ENCODE measurements around the gene IL17D. TPM values are rescaled to one million over a fixed set of nuclear protein-coding genes. Genes with fewer than 3 reads are reported as not detected.

Gene IL17D
- total and polyA plus RNA-seq, 2 donors (not counting 1 experiment from before 2014, with no cell fraction given) = 0.09 TPM; not detected in 1

- DNase-seq = no peak
- H3K4me3 ChIP-seq (ENCODE audit: control extremely low read depth in 1 of 5, extremely low read depth in 1 of 5, insufficient read depth in 1 of 5, low read depth in 2 of 5, low read length in 4 of 5) = no peak overlapping the region
- no peak overlapping the region for H3K9ac ChIP-seq (ENCODE audit: low read length)
- peaks cover 9% of the 10 kb centered on the region for H3K4me1 Mint-ChIP-seq
- H2AFZ ChIP-seq (ENCODE audit: insufficient read depth, low read depth, low read length, poor library complexity, severe bottlenecking) = no peak overlapping the region
- no peak for ATAC-seq (ENCODE audit: low read depth)
- no peak overlapping the region for H3K4me3 Mint-ChIP-seq
- no peak overlapping the region for H3K27ac Mint-ChIP-seq
- TF ChIP-seq EZH2 (IDR thresholded peaks at IDR 0.05; ENCODE audit: borderline replicate concordance, insufficient read depth, low read depth, low read length, poor library complexity, severe bottlenecking) (no peak), CTCF (IDR thresholded peaks at IDR 0.05) (no peak)
- H3K9me3 Mint-ChIP-seq (ENCODE audit: insufficient read depth) = no peaks in the 10 kb centered on the region
- intact Hi-C loops (cut with micrococcal nuclease) = no loop called here
- POLR2A ChIA-PET = no interaction called here
- no peak overlapping the region for H3K4me2 ChIP-seq (replicated peaks; ENCODE audit: low read depth, low read length, poor library complexity, severe bottlenecking)
- CTCF ChIA-PET = no interaction called here
- no peaks in the 10 kb centered on the region for H3K79me2 ChIP-seq (ENCODE audit: control insufficient read depth, insufficient read depth, low read length)
- H3K4me1 ChIP-seq (ENCODE audit: control insufficient read depth in 2 of 2, insufficient read depth in 2 of 2, low read length in 2 of 2) = peaks cover 11 to 12% of the 10 kb centered on the region in 2 donors
- WGBS (ENCODE audit: insufficient coverage) = 87% methylated on average over 12 of the region's 12 CpGs
- no peaks in the 10 kb centered on the region for H4K20me1 ChIP-seq (ENCODE audit: control insufficient read depth, insufficient read depth, low read length, poor library complexity, severe bottlenecking)
- H3K9me3 ChIP-seq (ENCODE audit: control extremely low read depth in 1 of 3, control insufficient read depth in 2 of 3, insufficient read depth in 1 of 3, low read length in 2 of 3) = peaks cover 0 to 13% (median 0%) of the 10 kb centered on the region in 3 donors
- H3K27me3 Mint-ChIP-seq = peaks cover 11% of the 10 kb centered on the region
- no peak overlapping the region for H3K27ac ChIP-seq (ENCODE audit: low read length in 2 of 2)
- peaks cover 0 to 33% (median 7%) of the 10 kb centered on the region in 4 experiments for H3K27me3 ChIP-seq (replicated peaks in 1 of 4; ENCODE audit: control extremely low read depth in 1 of 4, control insufficient read depth in 3 of 4, insufficient read depth in 4 of 4, low read length in 3 of 4)
- H3K36me3 ChIP-seq (replicated peaks in 1 of 2; ENCODE audit: control extremely low read depth in 1 of 2, control insufficient read depth in 1 of 2, extremely low read depth in 1 of 2, insufficient read depth in 2 of 2, low read length in 1 of 2) = no peaks in the 10 kb centered on the region
Observed at GRCh38 chr13:20718958-20719566, 15.6 kb downstream of the IL17D start.

DNA sequence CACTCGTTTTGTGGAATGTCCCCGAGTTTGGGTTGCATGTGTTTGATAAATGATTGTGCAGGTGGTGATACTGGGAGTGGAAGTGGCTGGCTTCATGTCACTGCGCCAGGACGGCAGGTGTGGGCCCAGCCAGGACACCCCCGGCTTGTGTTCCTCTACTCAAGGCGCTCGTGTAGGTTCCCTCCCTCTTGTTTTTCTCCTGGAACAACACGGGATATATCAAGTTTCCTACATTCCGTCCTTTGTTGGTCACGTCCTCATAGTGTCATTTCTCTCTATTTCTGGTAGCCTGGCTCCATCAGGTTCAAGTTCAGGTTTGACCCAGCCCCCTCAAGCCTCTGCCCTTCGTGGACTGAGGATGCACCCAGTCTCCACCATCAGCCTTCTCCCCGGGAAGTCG, 16.3 kb downstream of the IL17D start:
- peaks cover 0 to 13% (median 0%) of the 10 kb centered on the region in 3 donors for H3K9me3 ChIP-seq (ENCODE audit: control extremely low read depth in 1 of 3, control insufficient read depth in 2 of 3, insufficient read depth in 1 of 3, low read length in 2 of 3)
- Mint-ChIP-seq H3K27ac (no peak overlapping the region), H3K4me1 (peaks cover 9% of the 10 kb centered on the region), H3K27me3 (peaks cover 11% of the 10 kb centered on the region), H3K9me3 (ENCODE audit: insufficient read depth) (no peaks in the 10 kb centered on the region), H3K4me3 (no peak overlapping the region)
- no peak overlapping the region for H3K4me2 ChIP-seq (replicated peaks; ENCODE audit: low read depth, low read length, poor library complexity, severe bottlenecking)
- no peak overlapping the region for H3K27ac ChIP-seq (ENCODE audit: low read length in 2 of 2)
- H3K9ac ChIP-seq (ENCODE audit: low read length) = no peak overlapping the region
- no peaks in the 10 kb centered on the region for H4K20me1 ChIP-seq (ENCODE audit: control insufficient read depth, insufficient read depth, low read length, poor library complexity, severe bottlenecking)
- DNase-seq (no peak), ATAC-seq (ENCODE audit: low read depth) (no peak)
- CTCF ChIA-PET = no interaction called here
- POLR2A ChIA-PET = no interaction called here
- intact Hi-C loops (cut with micrococcal nuclease) = no loop called here
- H3K36me3 ChIP-seq (replicated peaks in 1 of 2; ENCODE audit: control extremely low read depth in 1 of 2, control insufficient read depth in 1 of 2, extremely low read depth in 1 of 2, insufficient read depth in 2 of 2, low read length in 1 of 2) = no peaks in the 10 kb centered on the region
- H2AFZ ChIP-seq (ENCODE audit: insufficient read depth, low read depth, low read length, poor library complexity, severe bottlenecking) = no peak overlapping the region
- TF ChIP-seq CTCF (IDR thresholded peaks at IDR 0.05) = no peak
- no peak for TF ChIP-seq EZH2 (IDR thresholded peaks at IDR 0.05; ENCODE audit: borderline replicate concordance, insufficient read depth, low read depth, low read length, poor library complexity, severe bottlenecking)
- 93% methylated on average over 13 of the region's 13 CpGs for WGBS (ENCODE audit: insufficient coverage)
- H3K4me1 ChIP-seq (ENCODE audit: control insufficient read depth in 2 of 2, insufficient read depth in 2 of 2, low read length in 2 of 2) = peaks cover 11 to 12% of the 10 kb centered on the region in 2 donors
- H3K27me3 ChIP-seq (replicated peaks in 1 of 4; ENCODE audit: control extremely low read depth in 1 of 4, control insufficient read depth in 3 of 4, insufficient read depth in 4 of 4, low read length in 3 of 4) = peaks cover 0 to 29% (median 7%) of the 10 kb centered on the region in 4 experiments
- H3K79me2 ChIP-seq (ENCODE audit: control insufficient read depth, insufficient read depth, low read length) = no peaks in the 10 kb centered on the region
- no peak overlapping the region for H3K4me3 ChIP-seq (ENCODE audit: control extremely low read depth in 1 of 5, extremely low read depth in 1 of 5, insufficient read depth in 1 of 5, low read depth in 2 of 5, low read length in 4 of 5)
